Aorta (tissue), 5 donors: ENCODE results near the gene ATP1B4. TPM values are rescaled to one million over a fixed set of nuclear protein-coding genes. Genes with fewer than 3 reads are reported as not detected.
"Not testable (repeated sequence)": the region's sequence is repeated elsewhere in the genome, so short reads cannot be mapped to it uniquely, and the experiment has no call there.

Experiments
- ATAC-seq: fragments of 200-7000 bp; cut with Tn5 transposase; one replicate; pipeline ENCODE4 v1.9.1; 2022; ENCODE audit warnings: moderate library complexity; ENCODE audit not compliant: low FRiP score
- DNase-seq, 2 donors: peaks; one replicate each; pipeline ENCODE4 v3.0.0-alpha.2; 2020
- H3K27ac ChIP-seq, 2 donors: one replicate each; pipeline ENCODE4 v1.5.1; 2013; ENCODE audit warnings: low read length in 2 of 2, mild to moderate bottlenecking in 2 of 2, moderate library complexity in 2 of 2, control low read depth in 1 of 2, inconsistent platforms in 1 of 2, low read depth in 1 of 2
- H3K27me3 ChIP-seq, 2 donors: one replicate each; pipeline ENCODE4 v1.6.1; 2013; ENCODE audit warnings: control low read depth in 1 of 2, low read length in 1 of 2, mild to moderate bottlenecking in 1 of 2, moderate library complexity in 1 of 2; ENCODE audit not compliant: insufficient read depth in 2 of 2, control insufficient read depth in 1 of 2
- H3K36me3 ChIP-seq, 2 donors: one replicate each; pipeline ENCODE4 v1.6.1; 2013; ENCODE audit warnings: control low read depth in 1 of 2, low read length in 1 of 2, mild to moderate bottlenecking in 1 of 2; ENCODE audit not compliant: insufficient read depth in 2 of 2, control insufficient read depth in 1 of 2
- H3K4me1 ChIP-seq, 2 donors: one replicate each; pipeline ENCODE4 v1.6.1; 2013; ENCODE audit warnings: low read length in 2 of 2, control low read depth in 1 of 2, mild to moderate bottlenecking in 1 of 2, moderate library complexity in 1 of 2; ENCODE audit not compliant: insufficient read depth in 2 of 2, control insufficient read depth in 1 of 2
- H3K4me3 ChIP-seq, 2 donors: one replicate each; pipeline ENCODE4 v1.5.1; 2013; ENCODE audit warnings: low read length in 2 of 2, control low read depth in 1 of 2, mild to moderate bottlenecking in 1 of 2
- H3K9me3 ChIP-seq: one replicate; pipeline ENCODE4 v1.6.1; 2013; ENCODE audit warnings: mild to moderate bottlenecking, low read length; ENCODE audit not compliant: control insufficient read depth
- WGBS, 2 donors: extraction: QIAGEN DNeasy Blood & Tissue Kit; methylation state at CpG; one replicate each; pipeline ENCODE4 v1.1.7; 2013; 5-methylcytosine and 5-hydroxymethylcytosine counted together
- intact Hi-C, 2 donors: fragments of 100-400 bp; cut with DNase I; formaldehyde crosslinking; loops; one replicate each; pipeline versions ENCODE4 v1.14.2 to v1.15.0; 2022
- polyA plus RNA-seq, 2 donors: library from polyadenylated mRNA; stranded (reverse); fragments of 200-250 nt; gene quantifications; one replicate each; pipeline ENCODE4 v1.2.3, GENCODE V29; 2013
- total RNA-seq, 2 donors: library from RNA; stranded (reverse); fragmentation: NEBNext Ultra II Directional; extraction: Animal tissue kit (Norgen Biotek cat#: 25700); gene quantifications; one replicate each; pipeline ENCODE4 v1.2.1, GENCODE V29; 2021
- donor health status: healthy with polysubstance abuse.
- donor health status: Bipolar disorder and iron deficiency.
- donor health status: DM: no; HTN: no; CAD: no.
- donor health status: DM: no; HTN: no; CAD: no.
- donor health status: DM: yes; HTN: yes; CAD: no.

ATP1B4 gene
- total and polyA plus RNA-seq, 4 donors: not detected

DNA sequence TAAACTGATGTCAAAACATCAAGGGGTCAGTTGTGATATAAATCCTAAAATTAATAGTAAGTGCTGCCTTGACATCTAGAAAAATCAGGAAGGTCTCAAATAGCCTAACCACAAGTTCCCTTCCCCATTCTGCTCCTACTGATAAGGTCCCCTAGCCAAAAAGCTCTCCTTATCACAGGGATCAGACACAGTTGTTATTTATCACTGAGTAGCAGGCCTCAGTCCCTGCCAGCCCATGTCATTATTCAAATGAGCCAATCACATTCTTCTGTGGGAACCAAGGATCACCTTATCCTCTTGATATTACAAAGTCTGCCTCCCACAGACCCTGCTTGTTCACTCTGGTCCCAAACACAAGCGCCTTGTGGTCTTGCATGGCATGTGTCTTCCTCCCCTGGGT is 27.3 kb upstream of the ATP1B4 start:
- DNase-seq: no peak
- H3K27ac ChIP-seq: no peak overlapping the region
- intact Hi-C loops: no loop called here
- no peak for ATAC-seq
- 55 to 77% methylated on average over 1 of the region's 1 CpG for WGBS, 2 donors
- no peaks in the 10 kb centered on the region for H3K36me3 ChIP-seq
- H3K4me3 ChIP-seq: no peak overlapping the region
- H3K27me3 ChIP-seq: no peaks in the 10 kb centered on the region
- H3K4me1 ChIP-seq: no peaks in the 10 kb centered on the region
- no peaks in the 10 kb centered on the region for H3K9me3 ChIP-seq

DNA sequence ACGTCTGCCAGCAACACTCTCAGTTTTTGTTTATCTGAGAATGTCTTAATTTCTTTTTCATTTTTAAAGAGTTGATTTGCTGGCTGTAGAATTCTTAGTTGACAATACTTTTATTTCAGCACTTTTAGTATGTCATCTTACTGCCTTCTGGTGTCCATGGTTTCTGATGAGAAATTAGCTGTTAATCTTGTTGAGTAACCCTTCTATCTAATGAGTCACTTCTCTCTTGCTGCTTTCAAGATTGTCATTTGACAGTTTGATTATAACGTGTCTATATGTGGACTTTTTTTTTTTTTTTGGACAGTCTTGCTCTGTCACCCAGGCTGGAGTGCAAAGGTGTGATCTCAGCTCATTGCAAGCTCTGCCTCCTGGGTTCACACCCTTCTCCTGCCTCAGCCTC is 26.6 kb upstream of the ATP1B4 start:
- Histone ChIP-seq H3K27me3 (no peaks in the 10 kb centered on the region), H3K4me3 (no peak overlapping the region), H3K36me3 (no peaks in the 10 kb centered on the region), H3K27ac (no peak overlapping the region), H3K9me3 (no peaks in the 10 kb centered on the region), H3K4me1 (no peaks in the 10 kb centered on the region)
- 62 to 67% methylated on average over 2 of the region's 2 CpGs for WGBS, 2 donors
- no peak for ATAC-seq
- DNase-seq: no peak
- intact Hi-C loops: no loop called here

DNA sequence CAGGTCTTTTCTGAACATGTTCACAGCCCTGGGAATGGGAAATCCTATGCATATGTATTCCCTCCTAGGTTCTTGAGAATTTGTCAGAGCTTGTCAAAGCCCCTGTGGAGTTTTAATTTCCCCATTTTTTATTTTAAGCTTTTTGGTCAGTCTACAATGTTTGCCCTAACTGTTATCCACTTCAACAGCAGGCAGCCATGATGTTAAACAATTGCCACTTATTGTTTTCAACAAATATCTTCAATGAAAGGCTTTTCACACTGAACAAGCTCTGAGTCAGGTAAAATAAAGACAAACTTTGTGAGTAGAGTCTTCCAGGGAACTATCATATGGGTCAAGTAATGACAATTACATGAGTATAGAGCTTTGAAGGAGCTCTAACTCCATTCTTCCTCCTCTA is 25.0 kb upstream of the ATP1B4 start:
- no peak overlapping the region for H3K27ac ChIP-seq
- intact Hi-C loops: no loop called here
- no peak for DNase-seq
- H3K27me3 ChIP-seq: no peaks in the 10 kb centered on the region
- H3K36me3 ChIP-seq: no peaks in the 10 kb centered on the region
- H3K4me3 ChIP-seq: no peak overlapping the region
- H3K9me3 ChIP-seq: no peaks in the 10 kb centered on the region
- no peak for ATAC-seq
- H3K4me1 ChIP-seq: no peaks in the 10 kb centered on the region

DNA sequence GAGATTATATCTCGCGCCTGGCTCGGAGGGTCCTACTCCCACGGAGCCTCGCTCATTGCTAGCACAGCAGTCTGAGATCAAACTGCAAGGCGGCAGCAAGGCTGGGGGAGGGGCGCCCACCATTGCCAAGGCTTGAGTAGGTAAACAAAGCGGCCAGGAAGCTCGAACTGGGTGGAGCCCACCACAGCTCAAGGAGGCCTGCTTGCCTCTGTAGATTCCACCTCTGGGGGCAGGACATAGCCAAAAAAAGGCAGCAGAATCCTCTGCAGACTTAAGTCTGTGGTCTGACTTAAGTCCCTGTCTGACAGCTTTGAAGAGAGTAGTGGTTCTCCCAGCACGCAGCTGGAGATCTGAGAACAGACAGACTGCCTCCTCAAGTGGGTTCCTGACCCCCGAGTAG is 17.3 kb upstream of the ATP1B4 start:
- H3K27ac ChIP-seq, H3K36me3 ChIP-seq, H3K27me3 ChIP-seq, intact Hi-C loops, DNase-seq, H3K4me1 ChIP-seq, H3K4me3 ChIP-seq, H3K9me3 ChIP-seq, ATAC-seq: not testable (repeated sequence)
- 84 to 91% methylated on average over 11 of the region's 11 CpGs for WGBS, 2 donors

DNA sequence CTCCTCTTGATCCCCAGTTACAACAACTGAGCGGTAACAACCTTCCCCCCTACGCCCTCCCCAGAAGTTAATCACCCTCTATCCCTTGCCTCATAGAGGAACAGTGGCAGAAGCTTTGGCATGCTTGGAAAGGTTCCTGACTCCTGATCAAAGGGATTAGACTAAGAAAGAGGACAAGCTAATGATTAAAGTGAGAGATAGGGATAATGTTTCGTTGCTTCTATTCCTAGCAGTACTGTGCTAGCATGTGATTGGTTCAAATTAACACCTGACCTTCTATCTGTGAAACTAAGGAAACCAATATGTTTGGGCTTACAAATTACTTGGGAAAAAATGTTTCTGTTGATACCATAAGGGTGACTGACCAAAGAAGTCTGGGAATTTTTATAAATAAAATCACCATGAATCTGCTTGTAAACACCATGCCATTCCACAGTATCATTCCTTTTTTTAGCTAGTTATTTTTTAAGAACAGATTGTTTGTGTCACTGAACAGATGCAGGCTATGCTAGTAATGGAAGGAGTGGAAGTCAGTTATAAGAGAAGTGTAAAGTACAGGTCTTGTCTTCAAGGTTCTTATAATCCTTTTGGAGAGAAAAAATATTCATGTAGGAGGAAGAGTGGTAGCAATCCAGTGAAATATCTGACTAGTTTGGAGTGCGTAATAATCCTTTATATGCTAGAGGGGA is 11.3 kb upstream of the ATP1B4 start:
- DNase-seq (no peak), ATAC-seq (no peak)
- no peak overlapping the region for H3K27ac ChIP-seq
- no peak overlapping the region for H3K4me3 ChIP-seq
- H3K27me3 ChIP-seq: no peaks in the 10 kb centered on the region
- intact Hi-C loops: no loop called here
- H3K4me1 ChIP-seq: no peaks in the 10 kb centered on the region
- no peaks in the 10 kb centered on the region for H3K9me3 ChIP-seq
- H3K36me3 ChIP-seq: no peaks in the 10 kb centered on the region
- 75 to 81% methylated on average over 4 of the region's 4 CpGs for WGBS, 2 donors

DNA sequence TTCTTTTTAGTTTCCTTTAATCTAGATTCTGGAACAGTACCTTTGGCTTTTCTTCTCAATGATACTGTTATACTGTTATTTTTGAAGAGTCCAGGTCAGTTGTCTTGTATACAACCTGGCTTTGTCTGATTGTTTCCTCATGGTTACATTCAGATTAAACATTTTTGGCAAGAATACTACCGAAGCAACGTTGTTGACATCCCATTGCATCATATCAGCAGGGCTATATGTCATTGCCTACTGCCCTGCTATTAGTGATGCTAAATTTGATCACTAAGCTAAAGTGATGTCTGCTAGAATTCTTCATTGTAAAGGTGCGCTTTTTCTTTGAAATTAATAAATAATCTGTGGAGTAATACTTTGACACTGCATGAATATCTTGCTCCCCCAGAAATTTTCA is 5.8 kb upstream of the ATP1B4 start:
- Histone ChIP-seq H3K27ac (no peak overlapping the region), H3K27me3 (no peaks in the 10 kb centered on the region), H3K4me1 (no peaks in the 10 kb centered on the region), H3K9me3 (no peaks in the 10 kb centered on the region), H3K36me3 (no peaks in the 10 kb centered on the region), H3K4me3 (no peak overlapping the region)
- no peak for ATAC-seq
- no peak for DNase-seq
- intact Hi-C loops: no loop called here
- 70 to 79% methylated on average over 3 of the region's 3 CpGs for WGBS, 2 donors

DNA sequence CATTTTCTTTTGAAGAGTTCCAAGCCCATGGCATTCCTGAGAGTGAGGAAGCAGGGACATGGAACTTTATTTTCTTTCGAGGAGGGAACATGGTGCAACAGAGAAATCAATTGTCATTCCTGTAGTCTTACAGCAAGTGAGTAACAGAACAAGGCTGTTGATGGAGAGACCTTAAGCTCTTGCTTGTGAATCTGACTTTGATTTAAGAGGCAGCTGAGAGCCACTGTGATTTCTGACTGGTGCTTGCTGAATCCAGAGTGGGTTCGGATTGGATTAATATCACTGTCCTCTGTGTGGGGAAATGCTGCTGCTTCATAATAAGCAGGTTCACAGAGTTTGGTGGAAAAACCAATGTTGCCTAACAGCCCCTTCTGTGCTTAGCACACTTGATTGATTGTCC is 4.7 kb upstream of the ATP1B4 start:
- H3K4me1 ChIP-seq: no peaks in the 10 kb centered on the region
- H3K36me3 ChIP-seq: no peaks in the 10 kb centered on the region
- no peak for DNase-seq
- intact Hi-C loops: no loop called here
- no peaks in the 10 kb centered on the region for H3K9me3 ChIP-seq
- 44 to 58% methylated on average over 2 of the region's 2 CpGs for WGBS, 2 donors
- H3K27ac ChIP-seq: no peak overlapping the region
- no peaks in the 10 kb centered on the region for H3K27me3 ChIP-seq
- ATAC-seq: no peak
- no peak overlapping the region for H3K4me3 ChIP-seq

DNA sequence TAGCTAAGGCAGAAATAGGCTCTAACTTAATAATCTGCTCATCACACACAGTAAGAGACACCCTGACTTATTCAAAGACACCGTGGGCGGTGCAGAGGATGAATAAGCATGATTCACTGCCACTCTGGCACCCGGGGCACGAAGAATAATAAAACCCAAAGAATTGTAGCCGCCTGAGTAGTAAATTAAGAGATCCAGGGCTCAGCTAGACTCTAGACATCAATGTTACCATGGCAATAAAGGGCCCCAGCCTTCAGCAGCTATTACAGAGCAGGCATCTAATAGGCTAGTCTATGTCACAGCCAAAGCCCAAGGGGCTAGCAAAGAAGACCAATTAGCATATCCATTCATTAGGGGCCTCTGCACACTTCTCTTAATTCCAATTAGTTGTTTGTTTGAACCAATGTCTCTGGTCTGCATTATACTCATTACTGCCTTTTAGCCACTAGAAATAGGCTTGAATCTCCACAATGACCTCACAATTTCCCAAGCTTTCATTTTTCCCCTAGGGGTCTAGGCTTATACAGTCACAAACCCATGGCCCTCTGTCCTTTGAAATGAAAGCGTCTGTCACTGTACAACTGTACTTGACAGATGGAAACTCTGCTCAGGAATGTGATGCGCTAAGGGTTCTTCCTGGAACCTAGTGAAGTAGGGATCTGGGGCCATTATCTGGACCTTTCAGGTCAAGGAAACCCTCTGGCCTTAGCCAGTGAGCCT is 3.0 kb upstream of the ATP1B4 start:
- WGBS, 2 donors: 55 to 56% methylated on average over 7 of the region's 7 CpGs
- intact Hi-C loops: no loop called here
- Histone ChIP-seq H3K4me1 (no peaks in the 10 kb centered on the region), H3K27me3 (no peaks in the 10 kb centered on the region), H3K36me3 (no peaks in the 10 kb centered on the region), H3K4me3 (no peak overlapping the region), H3K27ac (no peak overlapping the region), H3K9me3 (no peaks in the 10 kb centered on the region)
- no peak for DNase-seq
- no peak for ATAC-seq

DNA sequence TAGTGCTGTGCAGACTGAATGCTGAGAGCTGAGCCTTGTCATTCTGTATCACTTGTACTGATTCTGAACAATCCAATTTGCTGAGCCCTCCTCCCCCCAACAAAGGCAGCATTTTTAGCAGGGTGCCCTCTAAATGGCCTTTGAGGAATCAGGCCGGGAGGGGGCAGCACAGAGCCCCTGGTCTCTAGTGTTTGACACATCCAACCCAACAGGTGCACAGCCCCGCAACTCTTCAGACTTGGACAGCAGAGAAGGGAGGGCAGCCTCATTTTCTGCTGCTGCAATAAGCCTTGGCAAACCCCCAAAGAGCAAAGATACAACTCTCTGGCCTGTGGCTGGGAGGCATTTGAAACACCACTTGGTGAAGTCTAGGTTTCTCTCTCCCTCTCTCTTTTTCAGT is 3.4 kb downstream of the ATP1B4 start:
- no peaks in the 10 kb centered on the region for H3K36me3 ChIP-seq
- H3K9me3 ChIP-seq: no peaks in the 10 kb centered on the region
- intact Hi-C loops: no loop called here
- DNase-seq: peak in 1 of 2 donors; percentile 47
- H3K4me1 ChIP-seq: peaks cover 0 to 3% of the 10 kb centered on the region in 2 donors
- H3K27ac ChIP-seq: no peak overlapping the region
- H3K4me3 ChIP-seq: no peak overlapping the region
- ATAC-seq: no peak
- 32 to 38% methylated on average over 2 of the region's 2 CpGs for whole genome bisulfite sequencing, 2 donors
- no peaks in the 10 kb centered on the region for H3K27me3 ChIP-seq
